ENCODE data around the gene SLC16A5. TPM values are rescaled to one million over a fixed set of nuclear protein-coding genes. Genes with fewer than 3 reads are reported as not detected.
"Not testable (repeated sequence)": the region's sequence is repeated elsewhere in the genome, so short reads cannot be mapped to it uniquely, and the experiment has no call there.

SLC16A5 gene
- total RNA-seq, 2 donors from 2014 or later = 28.8 to 54.0 TPM

DNA sequence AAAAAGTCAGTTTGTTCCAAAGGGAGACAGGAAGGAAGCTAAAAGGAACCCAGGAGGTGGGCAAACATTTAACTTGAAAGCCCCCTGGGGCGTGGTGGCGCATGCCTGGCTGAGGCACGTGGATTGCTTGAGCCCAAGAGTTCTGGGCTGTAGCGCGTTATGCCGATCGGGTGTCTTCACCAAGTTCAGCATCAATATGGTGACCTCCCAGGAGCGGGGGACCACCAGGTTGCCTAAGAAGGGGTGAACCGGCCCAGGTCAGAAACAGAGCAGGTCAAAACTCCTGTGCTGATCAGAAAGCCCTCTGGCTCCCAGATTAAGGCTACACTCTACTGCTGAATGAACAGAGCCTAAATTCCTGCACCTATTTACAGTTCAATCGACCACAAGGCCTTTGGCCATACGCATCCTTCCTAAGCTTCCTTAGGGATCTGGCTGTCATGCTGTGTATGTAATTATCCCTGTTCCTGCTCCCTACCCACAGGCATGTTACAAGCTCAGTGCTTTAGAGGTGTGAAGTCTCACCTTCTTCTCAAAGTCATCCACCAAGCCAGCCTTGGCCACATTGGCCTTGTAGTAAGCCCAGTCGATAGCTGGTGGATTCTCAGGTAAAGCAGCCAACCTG is 46.0 kb upstream of the SLC16A5 start:
- no peak overlapping the region for H3K4me3 ChIP-seq (ENCODE audit: low read length)
- H3K4me1 ChIP-seq (ENCODE audit: control insufficient read depth, insufficient read depth, low read length) = no peaks in the 10 kb centered on the region
- peaks cover 44% of the 10 kb centered on the region for H3K36me3 ChIP-seq (ENCODE audit: control insufficient read depth, insufficient read depth, low read length)
- no peak overlapping the region for H3K9ac ChIP-seq (ENCODE audit: extremely low read depth, low read length, poor library complexity, severe bottlenecking)
- Mint-ChIP-seq H3K4me1 (peaks cover 23% of the 10 kb centered on the region), H3K27me3 (ENCODE audit: insufficient read depth) (no peaks in the 10 kb centered on the region), H3K4me3 (no peak overlapping the region), H3K36me3 (ENCODE audit: low read depth) (peaks cover 37% of the 10 kb centered on the region), H3K9me3 (no peaks in the 10 kb centered on the region), H3K27ac (peak overlapping the region; percentile 72)
- no peaks in the 10 kb centered on the region for H3K9me3 ChIP-seq (ENCODE audit: control insufficient read depth, low read length)
- H3K27me3 ChIP-seq (ENCODE audit: control insufficient read depth, insufficient read depth, low read length, poor library complexity, severe bottlenecking) = no peaks in the 10 kb centered on the region
- no peak for TF ChIP-seq CTCF (conservative IDR thresholded peaks at IDR 0.05)
- WGBS, 2 experiments (ENCODE audit: insufficient coverage in 1 of 2, insufficient read length in 1 of 2) = 85 to 89% methylated on average over 10 to 12 of the region's 12 CpGs
- no peak overlapping the region for H3K27ac ChIP-seq (ENCODE audit: low read depth, low read length)
- peak; percentile 86 for DNase-seq

- not testable (repeated sequence) for H3K27ac ChIP-seq (ENCODE audit: low read depth, low read length); H3K27ac Mint-ChIP-seq; H3K4me3 Mint-ChIP-seq
Measured at GRCh38 chr17:75043789-75044188, 44.0 kb upstream of the SLC16A5 start.

GRCh38 chr17:75044716-75045115 is 43.0 kb upstream of the SLC16A5 start:
- H3K36me3 Mint-ChIP-seq (ENCODE audit: low read depth) = peaks cover 34% of the 10 kb centered on the region
- Histone ChIP-seq H3K9me3 (ENCODE audit: control insufficient read depth, low read length) (no peaks in the 10 kb centered on the region), H3K27me3 (ENCODE audit: control insufficient read depth, insufficient read depth, low read length, poor library complexity, severe bottlenecking) (no peaks in the 10 kb centered on the region), H3K9ac (ENCODE audit: extremely low read depth, low read length, poor library complexity, severe bottlenecking) (no peak overlapping the region), H3K27ac (ENCODE audit: low read depth, low read length) (no peak overlapping the region), H3K4me1 (ENCODE audit: control insufficient read depth, insufficient read depth, low read length) (no peaks in the 10 kb centered on the region), H3K36me3 (ENCODE audit: control insufficient read depth, insufficient read depth, low read length) (peaks cover 38% of the 10 kb centered on the region), H3K4me3 (ENCODE audit: low read length) (peak overlapping the region; percentile 32)
- 33 to 89% methylated on average over 1 to 7 of the region's 7 CpGs for WGBS, 2 experiments (ENCODE audit: insufficient coverage in 1 of 2, insufficient read length in 1 of 2)
- TF ChIP-seq CTCF (conservative IDR thresholded peaks at IDR 0.05) = no peak
- H3K9me3 Mint-ChIP-seq = no peaks in the 10 kb centered on the region
- peak overlapping the region; percentile 98 for H3K4me3 Mint-ChIP-seq
- peaks cover 40% of the 10 kb centered on the region for H3K4me1 Mint-ChIP-seq
- no peaks in the 10 kb centered on the region for H3K27me3 Mint-ChIP-seq (ENCODE audit: insufficient read depth)
- peak overlapping the region; percentile 92 for H3K27ac Mint-ChIP-seq
- DNase-seq = peak; percentile 87

More at GRCh38 chr17:75043789-75044188, 44.0 kb upstream of the SLC16A5 start:
- peaks cover 39% of the 10 kb centered on the region for H3K36me3 ChIP-seq (ENCODE audit: control insufficient read depth, insufficient read depth, low read length)
- not testable (repeated sequence) for H3K4me1 ChIP-seq (ENCODE audit: control insufficient read depth, insufficient read depth, low read length); H3K9me3 ChIP-seq (ENCODE audit: control insufficient read depth, low read length); H3K9ac ChIP-seq (ENCODE audit: extremely low read depth, low read length, poor library complexity, severe bottlenecking); H3K4me3 ChIP-seq (ENCODE audit: low read length); H3K27me3 ChIP-seq (ENCODE audit: control insufficient read depth, insufficient read depth, low read length, poor library complexity, severe bottlenecking); H3K9me3 Mint-ChIP-seq; H3K27me3 Mint-ChIP-seq (ENCODE audit: insufficient read depth); DNase-seq
- WGBS, 2 experiments (ENCODE audit: insufficient coverage in 1 of 2, insufficient read length in 1 of 2) = 40 to 87% methylated on average over 1 to 4 of the region's 5 CpGs
- H3K4me1 Mint-ChIP-seq = peaks cover 33% of the 10 kb centered on the region
- H3K36me3 Mint-ChIP-seq (ENCODE audit: low read depth) = peaks cover 33% of the 10 kb centered on the region

DNA sequence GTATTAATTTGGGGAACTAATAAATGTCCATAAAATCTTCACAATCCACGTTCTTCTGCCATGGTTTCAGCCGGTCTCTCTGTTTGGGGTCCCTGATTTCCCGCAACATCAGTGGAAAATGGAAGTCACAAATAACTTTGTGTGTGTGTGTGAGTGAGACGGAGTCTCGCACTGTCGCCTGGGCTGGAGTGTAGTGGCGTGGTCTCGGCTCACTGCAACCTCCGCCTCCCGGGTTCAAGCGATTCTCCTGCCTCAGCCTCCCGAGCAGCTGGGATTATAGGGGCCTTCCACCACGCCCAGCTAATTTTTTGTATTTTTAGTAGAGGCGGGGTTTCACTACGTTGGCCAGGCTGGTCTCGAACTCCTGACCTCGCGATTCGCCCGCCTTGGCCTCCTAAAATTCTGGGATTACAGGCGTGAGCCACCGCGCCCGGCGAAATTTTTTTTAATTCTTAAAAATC is 41.8 kb upstream of the SLC16A5 start:
- H3K9me3 Mint-ChIP-seq; H3K27ac ChIP-seq (ENCODE audit: low read depth, low read length); H3K27me3 Mint-ChIP-seq (ENCODE audit: insufficient read depth); H3K27me3 ChIP-seq (ENCODE audit: control insufficient read depth, insufficient read depth, low read length, poor library complexity, severe bottlenecking); H3K4me1 ChIP-seq (ENCODE audit: control insufficient read depth, insufficient read depth, low read length); H3K9me3 ChIP-seq (ENCODE audit: control insufficient read depth, low read length): not testable (repeated sequence)
- peak; percentile 75 for DNase-seq
- peak overlapping the region; percentile 97 for H3K27ac Mint-ChIP-seq
- peaks cover 41% of the 10 kb centered on the region for H3K4me1 Mint-ChIP-seq
- Histone ChIP-seq H3K9ac (ENCODE audit: extremely low read depth, low read length, poor library complexity, severe bottlenecking) (peak overlapping the region; percentile 71), H3K4me3 (ENCODE audit: low read length) (peak overlapping the region; percentile 87), H3K36me3 (ENCODE audit: control insufficient read depth, insufficient read depth, low read length) (peaks cover 30% of the 10 kb centered on the region)
- H3K36me3 Mint-ChIP-seq (ENCODE audit: low read depth) = peaks cover 31% of the 10 kb centered on the region
- WGBS, 2 experiments (ENCODE audit: insufficient coverage in 1 of 2, insufficient read length in 1 of 2) = 0% methylated on average over 17 to 25 of the region's 25 CpGs
- peak overlapping the region; percentile 98 for H3K4me3 Mint-ChIP-seq

Measured in endodermal cell (in vitro differentiated cells).